K562 (cell line): ENCODE measurements around the gene INVS. TPM values are rescaled to one million over a fixed set of nuclear protein-coding genes. Genes with fewer than 3 reads are reported as not detected.

Source experiments
- ATAC-seq: fragments of 200-7000 bp; cut with Tn5 transposase; 3 replicates; pipeline ENCODE4 v1.9.1; 2020; ENCODE audit warnings: moderate library complexity
- BruUV-seq: library from RNA; stranded (reverse); fragments of 400-500 nt; replicated peaks from 2 replicates; lab custom pipeline; 2021; lab: Mats Ljungman, UMichigan
- CTCF ChIA-PET: fragments of 300-600 bp; formaldehyde crosslinking; extraction: SDS; loops from one replicate; lab custom pipeline; 2021; ENCODE audit warnings: low intra/inter-chr PET ratio; lab: Yijun Ruan, JAX
- POLR2A ChIA-PET: fragments of 300-600, 350-650 bp; sonication (Branson Sonifier 250); formaldehyde crosslinking; extraction: SDS; loops from one replicate; lab custom pipeline; 2021; ENCODE audit warnings: antibody characterized with exemption, inconsistent platforms; lab: Yijun Ruan, JAX
- DNase-seq, 4 experiments: peaks; one replicate each; pipeline versions ENCODE4 v3.0.0 to v3.0.0-alpha.2; 2011 to 2018; ENCODE audit warnings: low spot score in 3 of 4, mixed read lengths in 3 of 4; ENCODE audit errors: extremely low read depth in 1 of 4
- FAIRE-seq: peaks from 2 replicates; lab custom pipeline; 2011; peaks lifted over from hg19 to GRCh38; lab: Jason Lieb, UNC
- H2AFZ ChIP-seq: 2 replicates; pipeline ENCODE4 v1.6.0; 2011; ENCODE audit warnings: low read depth, low read length, control low read depth, inconsistent platforms
- H3K27ac ChIP-seq: fragments of 200-600 bp; 3 replicates; pipeline ENCODE4 v1.8.0; 2011; ENCODE audit warnings: low read depth, mild to moderate bottlenecking, control low read depth, inconsistent platforms, low read length, moderate library complexity, mixed read lengths; ENCODE audit errors: extremely low read depth
- H3K27me3 ChIP-seq, 2 experiments: fragments of 300-600 bp in 1 of 2; 2 replicates in 1 of 2; 3 replicates in 1 of 2; pipeline versions ENCODE4 v1.6.0 to v1.8.0; 2011; ENCODE audit warnings: inconsistent platforms in 2 of 2, low read length in 2 of 2, mild to moderate bottlenecking in 1 of 2, mixed read lengths in 1 of 2, moderate library complexity in 1 of 2; ENCODE audit not compliant: control insufficient read depth in 2 of 2, insufficient read depth in 2 of 2
- H3K36me3 ChIP-seq: fragments of 300-600 bp; 3 replicates; pipeline ENCODE4 v1.8.0; 2011; ENCODE audit warnings: mild to moderate bottlenecking, low read length, inconsistent platforms; ENCODE audit not compliant: control insufficient read depth, insufficient read depth
- H3K4me1 ChIP-seq, 2 experiments: fragments of 200-600 bp in 1 of 2; replicated peaks in 1 of 2; 2 replicates in 1 of 2; 3 replicates in 1 of 2; pipeline versions ENCODE4 v1.5.1 to v1.8.0; 2011; ENCODE audit warnings: inconsistent platforms in 2 of 2, low read length in 2 of 2, mild to moderate bottlenecking in 1 of 2, mixed read lengths in 1 of 2, moderate library complexity in 1 of 2; ENCODE audit not compliant: control insufficient read depth in 2 of 2, insufficient read depth in 2 of 2
- H3K4me2 ChIP-seq: 2 replicates; pipeline ENCODE4 v1.6.1; 2011; ENCODE audit warnings: low read length, control low read depth, inconsistent platforms, mixed read lengths; ENCODE audit not compliant: insufficient read depth
- H3K4me3 ChIP-seq: fragments of 200-600 bp; sonication (generic), shearing (Covaris generic); 2 replicates; pipeline ENCODE4 v1.5.1; 2016; ENCODE audit warnings: control low read depth, inconsistent platforms
- H3K79me2 ChIP-seq: fragments of 200-600 bp; 3 replicates; pipeline ENCODE4 v1.8.0; 2011; ENCODE audit warnings: low read length, inconsistent platforms; ENCODE audit not compliant: control insufficient read depth, insufficient read depth
- H3K9ac ChIP-seq, 2 experiments: 2 replicates each; pipeline versions ENCODE4 v1.6.0 to v1.6.1; 2011; ENCODE audit warnings: low read depth in 2 of 2, low read length in 2 of 2, control low read depth in 1 of 2, inconsistent platforms in 1 of 2, mild to moderate bottlenecking in 1 of 2, mixed read lengths in 1 of 2; ENCODE audit not compliant: insufficient read depth in 1 of 2
- H3K9me1 ChIP-seq: one replicate; pipeline ENCODE4 v1.6.0; 2011; ENCODE audit warnings: inconsistent platforms, mild to moderate bottlenecking, low read length, moderate library complexity; ENCODE audit not compliant: control insufficient read depth, insufficient read depth
- H3K9me3 ChIP-seq: replicated peaks from 2 replicates; pipeline ENCODE4 v1.5.1; 2011; ENCODE audit warnings: low read depth, low read length, inconsistent platforms; ENCODE audit not compliant: control insufficient read depth, insufficient read depth
- H4K20me1 ChIP-seq: replicated peaks from 2 replicates; pipeline ENCODE4 v1.6.1; 2011; ENCODE audit warnings: low read length, inconsistent platforms, mixed read lengths; ENCODE audit not compliant: control insufficient read depth, insufficient read depth
- CLOCK ChIP-seq: fragments of 250-450 bp; sonication (Bioruptor Pico); IDR thresholded peaks from 2 replicates; pipeline ENCODE4 v1.4.0; 2020; ENCODE audit warnings: mild to moderate bottlenecking, moderate library complexity, borderline replicate concordance
- DMBX1 ChIP-seq: fragments of 250-450 bp; sonication (Bioruptor Pico); IDR thresholded peaks from 2 replicates; pipeline ENCODE4 v1.8.0; 2022; ENCODE audit warnings: inconsistent platforms, mild to moderate bottlenecking, moderate library complexity, borderline replicate concordance
- ETV1 ChIP-seq: fragments of 450-650 bp; conservative IDR thresholded peaks from 2 replicates; pipeline ENCODE4 v1.6.1; 2016; ENCODE audit warnings: missing genetic modification characterization, control low read depth, low read depth, missing compliant biosample characterization
- FOXJ2 ChIP-seq: fragments of 200-800 bp; sonication (Bioruptor generic); IDR thresholded peaks from 2 replicates; pipeline ENCODE4 v1.6.1; 2016; ENCODE audit warnings: missing genetic modification characterization, missing compliant biosample characterization
- MAFK ChIP-seq: IDR thresholded peaks from 2 replicates; pipeline ENCODE4 v1.6.1; 2011; ENCODE audit warnings: low read length, improper control_type of control experiment
- MEIS2 ChIP-seq: fragments of 450-650 bp; IDR thresholded peaks from 2 replicates; pipeline ENCODE4 v1.6.1; 2014; ENCODE audit warnings: mild to moderate bottlenecking; ENCODE audit not compliant: partially characterized antibody
- NCOA6 ChIP-seq: fragments of 450-650 bp; IDR thresholded peaks from 2 replicates; pipeline ENCODE4 v1.6.1; 2017; ENCODE audit warnings: mild to moderate bottlenecking
- PCBP2 ChIP-seq: fragments of 200-400 bp; formaldehyde crosslinking; IDR thresholded peaks from 2 replicates; pipeline ENCODE4 v1.6.1; 2018; ENCODE audit warnings: low read length, low read depth, mild to moderate bottlenecking, moderate library complexity; ENCODE audit not compliant: poor library complexity, severe bottlenecking
- SMAD3 ChIP-seq: fragments of 450-650 bp; formaldehyde crosslinking; conservative IDR thresholded peaks from 2 replicates; pipeline ENCODE4 v1.4.0; 2020; ENCODE audit warnings: mild to moderate bottlenecking
- U2AF2 ChIP-seq: fragments of 200-400 bp; formaldehyde crosslinking; optimal IDR thresholded peaks from 2 replicates; pipeline ENCODE3; 2017; ENCODE audit warnings: low read depth, mild to moderate bottlenecking, low read length
- ZC3H8 ChIP-seq: fragments of 450-650 bp; IDR thresholded peaks from 2 replicates; pipeline ENCODE4 v1.6.1; 2017
- ZKSCAN3 ChIP-seq: fragments of 250-450 bp; sonication (Bioruptor Pico); IDR thresholded peaks from 2 replicates; pipeline ENCODE4 v1.4.0; 2020
- ZMIZ1 ChIP-seq, 2 experiments: fragments of 150-350 bp in 1 of 2; IDR thresholded peaks; 2 replicates each; pipeline ENCODE4 v1.6.1; 2012 to 2016; ENCODE audit warnings: low read depth in 2 of 2, low read length in 2 of 2, mild to moderate bottlenecking in 1 of 2, moderate library complexity in 1 of 2
- WGBS: fragments of 100-300 bp; shearing (Covaris generic); methylation state at CpG from one replicate; pipeline ENCODE4 v1.1.6; 2016; ENCODE audit warnings: low coverage, mixed read lengths; ENCODE audit not compliant: insufficient coverage; ENCODE audit errors: missing lambda C conversion rate; 5-methylcytosine and 5-hydroxymethylcytosine counted together
- in situ Hi-C: fragments of 300-500 bp; cut with MboI; formaldehyde crosslinking; loops from 4 replicates; pipeline ENCODE4 v1.15.0; 2018; ENCODE audit warnings: inconsistent platforms, mixed read lengths
- intact Hi-C: fragments of 100-400 bp; cut with micrococcal nuclease; formaldehyde crosslinking; loops from 2 replicates; pipeline ENCODE4 v1.14.2; 2022
- polyA plus RNA-seq, 8 experiments: library from polyadenylated mRNA; depleted of rRNA in 4 of 8; stranded (reverse) in 5 of 8; unstranded in 3 of 8; fragments of >200 nt; fragmentation: Nextera tagmentation in 2 of 8; fragmentation: Illumina TruSeq in 1 of 8; extraction: Ambion mirVana in 2 of 8; extraction: Trizol in 1 of 8; gene quantifications; 2 replicates each; pipeline versions ENCODE4 v1.2.1 to v1.2.3, GENCODE V29; 2011 to 2014; ENCODE audit warnings: inconsistent platforms in 1 of 8, missing spikeins in 1 of 8
- total RNA-seq, 7 experiments: library from RNA; depleted of rRNA in 6 of 7; stranded (reverse); fragments of >200 nt in 6 of 7; fragmentation: Illumina TruSeq in 2 of 7; extraction: Trizol in 2 of 7; gene quantifications; 2 replicates each; pipeline versions ENCODE4 v1.2.1 to v1.2.3, GENCODE V29; 2011 to 2021; ENCODE audit warnings: low replicate concordance in 1 of 7
- TF ChIP-seq, protein P1 (sequence below): sonication (generic); formaldehyde crosslinking; IDR thresholded peaks from 2 replicates; pipeline ENCODE4 v1.8.0; 2022; ENCODE audit warnings: missing genetic modification reagents, mild to moderate bottlenecking, borderline replicate concordance

Gene INVS
- total and polyA plus RNA-seq, 9 of the 15 experiments (the other 6 are each of a cell fraction or from before 2014, with no cell fraction given): 0.77 to 18.5 (median 10.0) TPM

- CTCF ChIA-PET: no interaction called here
- in situ Hi-C loops (no loop called here), intact Hi-C loops (loop anchor here (5.0 kb wide), 1 partner anchor 369 kb away; no protein-coding TSS in a partner anchor)
- no TSS peak for BruUV-seq
- Histone ChIP-seq H3K79me2 (no peaks in the 10 kb centered on the region), H3K27ac (no peak overlapping the region), H2AFZ (no peak overlapping the region), H3K4me1 (0 out of 5 replicates have a peak, but pooled peaks cover 0 to 3% of the 10 kb centered on the region in 2 experiments), H3K9ac (no peak overlapping the region), H3K27me3 (no peaks in the 10 kb centered on the region), H4K20me1 (no peaks in the 10 kb centered on the region), H3K36me3 (peaks cover 7% of the 10 kb centered on the region; the same call in 1 of the 3 replicates), H3K9me3 (no peaks in the 10 kb centered on the region), H3K4me3 (no peak overlapping the region), H3K9me1 (no peaks in the 10 kb centered on the region), H3K4me2 (no peak overlapping the region)
- ATAC-seq (no peak), FAIRE-seq (no peak), DNase-seq (no peak)
- WGBS: 36% methylated on average over 4 of the region's 4 CpGs
- POLR2A ChIA-PET: no interaction called here
- TF ChIP-seq CLOCK (no peak), PCBP2 (no peak), U2AF2 (no peak), ZMIZ1 (IDR thresholded peaks at IDR 0.05; ENCODE audit: low read depth in 2 of 2, low read length in 2 of 2) (no peak), NCOA6 (no peak), MEIS2 (peak; percentile 8), MAFK (no peak), ZKSCAN3 (no peak), FOXJ2 (tag) (0 out of 2 replicates have a peak, but pooled peaks have one; percentile 60), DMBX1 (CRISPR knock-in tag) (no peak), ETV1 (0 out of 2 replicates have a peak, but pooled peaks have one; percentile 37), ZC3H8 (no peak), SMAD3 (CRISPR knock-in tag) (no peak)
- TF ChIP-seq, protein P1, sequence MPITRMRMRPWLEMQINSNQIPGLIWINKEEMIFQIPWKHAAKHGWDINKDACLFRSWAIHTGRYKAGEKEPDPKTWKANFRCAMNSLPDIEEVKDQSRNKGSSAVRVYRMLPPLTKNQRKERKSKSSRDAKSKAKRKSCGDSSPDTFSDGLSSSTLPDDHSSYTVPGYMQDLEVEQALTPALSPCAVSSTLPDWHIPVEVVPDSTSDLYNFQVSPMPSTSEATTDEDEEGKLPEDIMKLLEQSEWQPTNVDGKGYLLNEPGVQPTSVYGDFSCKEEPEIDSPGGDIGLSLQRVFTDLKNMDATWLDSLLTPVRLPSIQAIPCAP: no peak
Measured at GRCh38 chr9:100228352-100228869, 129.4 kb downstream of the INVS start.
